Suprapubic skin (tissue), 4 donors: ENCODE data around the gene PITRM1. TPM values are rescaled to one million over a fixed set of nuclear protein-coding genes. Genes with fewer than 3 reads are reported as not detected.

Experiments
- DNase-seq, 2 donors: peaks; one replicate each; pipeline ENCODE4 v3.0.0-alpha.2; 2019; ENCODE audit warnings: low spot score in 2 of 2
- H3K27ac ChIP-seq: fragments of 200-600 bp; sonication (generic); one replicate; pipeline ENCODE4 v1.5.1; 2019
- H3K27me3 ChIP-seq: fragments of 200-600 bp; sonication (generic); one replicate; pipeline ENCODE4 v1.5.1; 2019
- H3K36me3 ChIP-seq: fragments of 200-600 bp; sonication (generic); one replicate; pipeline ENCODE4 v1.5.1; 2019
- H3K4me1 ChIP-seq: fragments of 200-600 bp; sonication (generic); one replicate; pipeline ENCODE4 v1.5.1; 2019
- H3K4me3 ChIP-seq: fragments of 200-600 bp; sonication (generic); one replicate; pipeline ENCODE4 v1.5.1; 2019; ENCODE audit warnings: mild to moderate bottlenecking
- H3K9me3 ChIP-seq: fragments of 200-600 bp; sonication (generic); one replicate; pipeline ENCODE4 v1.5.1; 2019
- EP300 ChIP-seq: sonication (generic); formaldehyde crosslinking; IDR thresholded peaks from one replicate; pipeline ENCODE4 v1.6.1; 2017; ENCODE audit warnings: antibody characterized with exemption
- POLR2A ChIP-seq, 2 donors: fragments of 450-650 bp; IDR thresholded peaks; one replicate each; pipeline ENCODE4 v1.6.1; 2017; ENCODE audit warnings: antibody characterized with exemption in 2 of 2, mild to moderate bottlenecking in 2 of 2, moderate library complexity in 2 of 2
- POLR2AphosphoS5 ChIP-seq, 3 donors: sonication (generic); formaldehyde crosslinking; IDR thresholded peaks; one replicate each; pipeline ENCODE4 v1.6.1; 2017; ENCODE audit warnings: antibody characterized with exemption in 3 of 3
- WGBS: methylation state at CpG from one replicate; pipeline ENCODE4 v1.1.5; 2018; 5-methylcytosine and 5-hydroxymethylcytosine counted together
- total RNA-seq, 4 donors: library from RNA; depleted of rRNA; stranded (reverse); fragments of >200 nt; gene quantifications; one replicate each; pipeline ENCODE4 v1.1.0, GENCODE V29; 2016
- TF ChIP-seq, protein P1 (sequence below), 2 donors: fragments of 200-600 bp in 1 of 2; fragments of 450-650 bp in 1 of 2; sonication (generic) in 1 of 2; IDR thresholded peaks; one replicate each; pipeline ENCODE4 v1.5.1; 2016 to 2019; ENCODE audit warnings: antibody characterized with exemption in 2 of 2, mild to moderate bottlenecking in 1 of 2, moderate library complexity in 1 of 2

PITRM1 gene
- total RNA-seq, 4 donors from 2014 or later = 44.2 to 94.6 (median 63.1) TPM

DNA sequence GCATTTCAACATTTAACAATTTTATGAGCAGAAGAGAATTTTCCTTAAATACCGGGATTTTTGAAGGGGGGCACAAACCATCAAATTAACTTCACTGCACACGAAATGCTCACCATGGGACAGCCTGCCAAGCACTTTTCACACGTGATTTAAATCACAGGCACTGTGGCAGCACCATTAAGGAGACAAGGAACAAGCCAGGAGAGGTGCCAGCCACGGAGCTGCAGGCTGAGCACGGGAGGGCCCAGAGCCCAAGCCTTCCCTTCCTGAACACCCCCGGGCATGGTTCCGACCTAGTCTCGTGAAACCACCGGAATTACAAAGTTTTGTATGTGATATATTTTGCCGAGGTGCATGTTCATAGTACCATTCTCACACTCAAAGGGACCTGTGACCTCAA, 13.4 kb downstream of the PITRM1 start:
- Histone ChIP-seq H3K4me3 (no peak overlapping the region), H3K27ac (no peak overlapping the region), H3K4me1 (no peaks in the 10 kb centered on the region), H3K27me3 (no peaks in the 10 kb centered on the region), H3K9me3 (no peaks in the 10 kb centered on the region), H3K36me3 (peaks cover 97% of the 10 kb centered on the region)
- TF ChIP-seq, protein P1, sequence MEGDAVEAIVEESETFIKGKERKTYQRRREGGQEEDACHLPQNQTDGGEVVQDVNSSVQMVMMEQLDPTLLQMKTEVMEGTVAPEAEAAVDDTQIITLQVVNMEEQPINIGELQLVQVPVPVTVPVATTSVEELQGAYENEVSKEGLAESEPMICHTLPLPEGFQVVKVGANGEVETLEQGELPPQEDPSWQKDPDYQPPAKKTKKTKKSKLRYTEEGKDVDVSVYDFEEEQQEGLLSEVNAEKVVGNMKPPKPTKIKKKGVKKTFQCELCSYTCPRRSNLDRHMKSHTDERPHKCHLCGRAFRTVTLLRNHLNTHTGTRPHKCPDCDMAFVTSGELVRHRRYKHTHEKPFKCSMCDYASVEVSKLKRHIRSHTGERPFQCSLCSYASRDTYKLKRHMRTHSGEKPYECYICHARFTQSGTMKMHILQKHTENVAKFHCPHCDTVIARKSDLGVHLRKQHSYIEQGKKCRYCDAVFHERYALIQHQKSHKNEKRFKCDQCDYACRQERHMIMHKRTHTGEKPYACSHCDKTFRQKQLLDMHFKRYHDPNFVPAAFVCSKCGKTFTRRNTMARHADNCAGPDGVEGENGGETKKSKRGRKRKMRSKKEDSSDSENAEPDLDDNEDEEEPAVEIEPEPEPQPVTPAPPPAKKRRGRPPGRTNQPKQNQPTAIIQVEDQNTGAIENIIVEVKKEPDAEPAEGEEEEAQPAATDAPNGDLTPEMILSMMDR (IDR thresholded peaks at IDR 0.05) = no peak
- TF ChIP-seq POLR2AphosphoS5 (IDR thresholded peaks at IDR 0.05) = no peak
- TF ChIP-seq POLR2A (IDR thresholded peaks at IDR 0.05) = no peak
- 92% methylated on average over 10 of the region's 10 CpGs for WGBS
- DNase-seq = no peak

DNA sequence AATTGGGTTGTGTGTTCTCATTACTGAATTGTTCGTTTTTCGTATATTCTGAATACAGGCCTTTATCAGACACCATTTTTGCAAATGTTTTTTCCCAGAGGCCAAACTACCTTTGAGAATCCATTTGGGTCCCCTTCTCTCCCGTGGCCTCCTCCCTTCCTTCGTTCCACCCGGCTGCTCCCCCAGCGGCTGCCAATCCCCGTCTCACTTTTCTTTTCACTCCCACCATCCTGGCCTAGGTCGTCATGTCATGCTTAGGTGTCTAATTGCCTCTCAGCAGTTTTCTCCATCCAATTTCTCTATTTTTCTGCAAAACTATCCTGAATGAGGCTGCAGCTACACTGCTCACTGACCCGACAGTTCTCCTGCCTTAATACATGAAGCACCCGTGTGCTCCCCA, 17.9 kb downstream of the PITRM1 start:
- no peaks in the 10 kb centered on the region for H3K27me3 ChIP-seq
- DNase-seq = peak in 1 of 2 donors; percentile 67
- no peak for TF ChIP-seq EP300
- no peak for TF ChIP-seq POLR2A (IDR thresholded peaks at IDR 0.05)
- no peak for TF ChIP-seq POLR2AphosphoS5 (IDR thresholded peaks at IDR 0.05)
- TF ChIP-seq, protein P1 (IDR thresholded peaks at IDR 0.05) = no peak
- no peaks in the 10 kb centered on the region for H3K4me1 ChIP-seq
- peaks cover 98% of the 10 kb centered on the region for H3K36me3 ChIP-seq
- H3K4me3 ChIP-seq = no peak overlapping the region
- WGBS = 96% methylated on average over 10 of the region's 10 CpGs
- H3K9me3 ChIP-seq = no peaks in the 10 kb centered on the region
- H3K27ac ChIP-seq = no peak overlapping the region

DNA sequence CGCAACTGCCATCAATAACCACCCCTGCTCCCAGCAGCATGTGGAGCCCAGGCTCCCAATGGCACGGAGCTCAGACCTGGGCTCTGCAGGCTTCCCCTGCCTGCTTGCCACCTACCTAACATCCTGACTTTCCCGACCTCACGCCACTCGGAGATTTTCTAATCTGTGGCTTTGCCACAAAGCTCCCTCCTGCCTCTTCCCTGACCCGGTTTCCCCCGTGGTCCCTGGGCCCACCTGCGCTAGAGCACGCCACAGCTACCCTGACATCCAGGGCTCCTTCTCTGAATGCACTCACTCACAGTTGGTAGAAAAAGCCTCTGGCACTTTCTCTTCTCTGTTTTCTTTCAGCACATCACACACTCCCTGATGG, 20.0 kb downstream of the PITRM1 start:
- H3K27me3 ChIP-seq = no peaks in the 10 kb centered on the region
- H3K9me3 ChIP-seq = no peaks in the 10 kb centered on the region
- 89% methylated on average over 9 of the region's 9 CpGs for WGBS
- H3K4me1 ChIP-seq = no peaks in the 10 kb centered on the region
- peak in 1 of 2 donors; percentile 52 for DNase-seq
- H3K27ac ChIP-seq = no peak overlapping the region
- peaks cover 98% of the 10 kb centered on the region for H3K36me3 ChIP-seq
- H3K4me3 ChIP-seq = no peak overlapping the region
- TF ChIP-seq, protein P1 (IDR thresholded peaks at IDR 0.05) = no peak
- no peak for TF ChIP-seq POLR2A (IDR thresholded peaks at IDR 0.05)
- TF ChIP-seq EP300 = no peak
- no peak for TF ChIP-seq POLR2AphosphoS5 (IDR thresholded peaks at IDR 0.05)

DNA sequence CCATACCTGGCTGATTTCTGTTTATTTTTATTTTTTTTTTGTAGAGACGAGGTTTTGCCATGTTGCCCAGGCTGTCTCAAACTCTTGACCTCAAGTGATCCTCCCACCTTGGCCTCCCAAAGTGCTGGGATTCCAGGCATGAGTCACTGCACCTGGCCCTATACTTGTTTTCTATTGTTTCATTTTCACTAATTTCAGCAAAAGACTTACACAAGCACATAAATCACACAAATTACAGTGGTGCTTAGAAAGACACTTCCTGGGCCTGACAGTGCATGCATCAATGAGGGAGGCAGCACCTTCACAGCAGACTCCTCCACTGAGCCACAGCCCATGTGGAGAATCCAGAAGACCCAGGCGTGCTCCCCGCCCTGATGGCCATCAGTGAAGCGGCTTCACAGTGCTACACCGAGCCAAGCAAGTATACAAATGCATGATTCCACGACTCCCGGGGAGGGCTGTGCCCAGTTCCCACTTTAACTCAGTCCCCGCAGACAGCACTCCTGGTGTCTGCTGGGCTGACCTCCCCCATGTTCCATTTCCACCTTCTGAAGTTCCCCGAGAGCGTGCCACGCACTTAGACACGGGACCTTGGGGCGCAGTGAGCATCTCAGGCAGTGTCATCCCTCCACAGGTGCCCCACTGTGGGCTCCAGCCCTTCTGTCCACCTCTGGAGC, 20.6 kb downstream of the PITRM1 start:
- Histone ChIP-seq H3K4me3 (no peak overlapping the region), H3K36me3 (peaks cover 98% of the 10 kb centered on the region), H3K9me3 (no peaks in the 10 kb centered on the region), H3K27ac (no peak overlapping the region), H3K4me1 (no peaks in the 10 kb centered on the region), H3K27me3 (no peaks in the 10 kb centered on the region)
- WGBS = 98% methylated on average over 13 of the region's 13 CpGs
- DNase-seq = peak in 1 of 2 donors; percentile 58
- TF ChIP-seq, protein P1 (IDR thresholded peaks at IDR 0.05) = no peak
- TF ChIP-seq POLR2A (IDR thresholded peaks at IDR 0.05) (no peak), EP300 (no peak), POLR2AphosphoS5 (IDR thresholded peaks at IDR 0.05) (no peak)

DNA sequence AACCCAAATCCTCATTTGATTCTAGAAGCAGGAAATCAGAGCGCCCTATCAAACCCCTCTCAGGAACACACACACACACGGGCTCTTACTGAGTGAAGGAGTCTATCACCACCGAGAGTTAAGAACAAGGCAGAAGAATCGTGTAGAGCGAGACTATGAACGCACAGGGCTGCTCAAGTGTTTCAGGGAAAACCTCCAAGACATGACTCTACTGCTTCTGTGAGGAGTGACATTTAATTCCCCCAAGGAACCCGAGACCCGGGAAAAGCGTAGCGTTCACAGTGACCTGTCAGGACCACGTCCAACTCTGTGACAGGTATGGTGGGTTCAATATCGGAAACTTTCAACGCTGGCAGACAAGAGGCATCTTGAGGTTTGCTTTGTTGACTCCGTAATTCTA, 21.6 kb downstream of the PITRM1 start:
- Histone ChIP-seq H3K9me3 (no peaks in the 10 kb centered on the region), H3K27ac (no peak overlapping the region), H3K36me3 (peaks cover 99% of the 10 kb centered on the region), H3K27me3 (no peaks in the 10 kb centered on the region), H3K4me1 (no peaks in the 10 kb centered on the region), H3K4me3 (no peak overlapping the region)
- DNase-seq = no peak
- 94% methylated on average over 14 of the region's 14 CpGs for WGBS
- TF ChIP-seq POLR2AphosphoS5 (IDR thresholded peaks at IDR 0.05) (no peak), POLR2A (IDR thresholded peaks at IDR 0.05) (no peak), EP300 (no peak)
- TF ChIP-seq, protein P1 (IDR thresholded peaks at IDR 0.05) = no peak
